Colonic mucosa (tissue), 4 donors: ENCODE measurements around the gene ARHGAP22. TPM values are rescaled to one million over a fixed set of nuclear protein-coding genes. Genes with fewer than 3 reads are reported as not detected.

ENCODE experiments used
- DNase-seq: peaks from one replicate; pipeline ENCODE4 v3.0.0-alpha.2; 2020
- H3K27ac ChIP-seq: fragments of 200-600 bp; one replicate; pipeline ENCODE4 v1.8.0; 2021
- H3K27me3 ChIP-seq: fragments of 200-600 bp; one replicate; pipeline ENCODE4 v1.8.0; 2021
- H3K36me3 ChIP-seq: fragments of 200-600 bp; one replicate; pipeline ENCODE4 v1.8.0; 2021
- H3K4me1 ChIP-seq: fragments of 200-600 bp; one replicate; pipeline ENCODE4 v1.8.0; 2021; ENCODE audit warnings: mild to moderate bottlenecking
- H3K4me3 ChIP-seq: fragments of 200-600 bp; one replicate; pipeline ENCODE4 v1.8.0; 2021
- H3K9ac ChIP-seq, 2 donors: one replicate each; pipeline ENCODE4 v1.7.0; 2013; ENCODE audit warnings: control low read depth in 2 of 2, low read depth in 2 of 2, low read length in 2 of 2
- H3K9me3 ChIP-seq: fragments of 200-600 bp; one replicate; pipeline ENCODE4 v1.8.0; 2021
- intact Hi-C: fragments of 100-400 bp; cut with DNase I; formaldehyde crosslinking; loops from one replicate; pipeline ENCODE4 v1.14.1; 2022
- total RNA-seq, 2 donors: library from RNA; stranded (reverse); fragmentation: NEBNext Ultra II Directional in 1 of 2; extraction: Animal tissue kit (Norgen Biotek cat#: 25700) in 1 of 2; gene quantifications; one replicate each; pipeline ENCODE4 v1.2.1, GENCODE V29; 2021
- TF ChIP-seq, protein P1 (sequence below): fragments of 200-600 bp; IDR thresholded peaks from one replicate; pipeline ENCODE4 v1.8.0; 2022; ENCODE audit warnings: antibody characterized with exemption, mild to moderate bottlenecking
- donor health status: healthy.
- donor health status: DM: no; HTN: no; CAD: no.
- donor health status: DM: no; HTN: no; CAD: no.

ARHGAP22 gene
- total RNA-seq, 2 donors from 2014 or later = 0.86 to 1.6 TPM

DNA sequence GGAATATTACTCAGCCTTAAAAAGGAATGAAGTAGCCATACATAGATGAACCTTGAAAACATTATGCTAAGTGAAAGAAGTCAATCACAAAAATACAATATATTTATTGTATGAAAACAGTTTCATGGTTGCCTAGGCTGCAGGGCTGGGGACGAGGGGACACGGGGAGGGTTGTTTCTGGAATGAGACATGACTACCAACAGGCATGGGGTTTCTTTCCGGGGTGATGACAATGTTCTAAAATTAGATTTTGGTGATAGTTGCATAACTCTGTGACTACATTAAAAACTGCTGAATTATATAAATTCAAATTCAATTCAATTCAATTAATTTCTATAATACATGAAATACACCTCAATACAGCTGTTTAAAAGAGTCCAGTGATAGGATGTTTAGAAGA is 88.0 kb downstream of the ARHGAP22 start:
- H3K27ac ChIP-seq = no peak overlapping the region
- TF ChIP-seq, protein P1, sequence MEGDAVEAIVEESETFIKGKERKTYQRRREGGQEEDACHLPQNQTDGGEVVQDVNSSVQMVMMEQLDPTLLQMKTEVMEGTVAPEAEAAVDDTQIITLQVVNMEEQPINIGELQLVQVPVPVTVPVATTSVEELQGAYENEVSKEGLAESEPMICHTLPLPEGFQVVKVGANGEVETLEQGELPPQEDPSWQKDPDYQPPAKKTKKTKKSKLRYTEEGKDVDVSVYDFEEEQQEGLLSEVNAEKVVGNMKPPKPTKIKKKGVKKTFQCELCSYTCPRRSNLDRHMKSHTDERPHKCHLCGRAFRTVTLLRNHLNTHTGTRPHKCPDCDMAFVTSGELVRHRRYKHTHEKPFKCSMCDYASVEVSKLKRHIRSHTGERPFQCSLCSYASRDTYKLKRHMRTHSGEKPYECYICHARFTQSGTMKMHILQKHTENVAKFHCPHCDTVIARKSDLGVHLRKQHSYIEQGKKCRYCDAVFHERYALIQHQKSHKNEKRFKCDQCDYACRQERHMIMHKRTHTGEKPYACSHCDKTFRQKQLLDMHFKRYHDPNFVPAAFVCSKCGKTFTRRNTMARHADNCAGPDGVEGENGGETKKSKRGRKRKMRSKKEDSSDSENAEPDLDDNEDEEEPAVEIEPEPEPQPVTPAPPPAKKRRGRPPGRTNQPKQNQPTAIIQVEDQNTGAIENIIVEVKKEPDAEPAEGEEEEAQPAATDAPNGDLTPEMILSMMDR = no peak
- DNase-seq = no peak

DNA sequence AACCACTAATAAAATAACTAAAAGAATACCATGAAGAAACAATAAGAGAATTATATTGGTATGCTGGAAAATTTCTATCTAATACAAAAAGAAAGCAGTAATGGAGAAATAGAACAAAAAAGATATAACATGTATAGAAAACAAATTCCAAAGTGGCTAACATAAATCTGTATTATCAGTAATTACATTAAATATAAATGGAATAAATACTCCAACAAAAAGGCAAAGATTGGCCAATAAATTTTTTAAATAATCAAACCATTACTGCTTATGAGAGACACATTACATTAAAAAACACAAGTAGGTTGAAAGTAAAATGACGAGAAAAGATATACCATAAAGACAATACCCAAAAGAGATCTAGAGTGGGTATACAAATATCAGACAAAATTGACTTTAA is 90.0 kb downstream of the ARHGAP22 start:
- intact Hi-C loops = no loop called here
- Histone ChIP-seq H3K9me3 (no peaks in the 10 kb centered on the region), H3K4me1 (no peaks in the 10 kb centered on the region), H3K27ac (no peak overlapping the region), H3K36me3 (no peaks in the 10 kb centered on the region), H3K9ac (no peak overlapping the region), H3K4me3 (no peak overlapping the region), H3K27me3 (no peaks in the 10 kb centered on the region)
- TF ChIP-seq, protein P1 = no peak
- no peak for DNase-seq

More for the DNA sequence above, 88.0 kb downstream of the ARHGAP22 start:
- H3K27me3 ChIP-seq = no peaks in the 10 kb centered on the region
- H3K9me3 ChIP-seq = no peaks in the 10 kb centered on the region
- H3K4me1 ChIP-seq = no peaks in the 10 kb centered on the region
- H3K9ac ChIP-seq = no peak overlapping the region
- no peaks in the 10 kb centered on the region for H3K36me3 ChIP-seq
- intact Hi-C loops = no loop called here
- no peak overlapping the region for H3K4me3 ChIP-seq

DNA sequence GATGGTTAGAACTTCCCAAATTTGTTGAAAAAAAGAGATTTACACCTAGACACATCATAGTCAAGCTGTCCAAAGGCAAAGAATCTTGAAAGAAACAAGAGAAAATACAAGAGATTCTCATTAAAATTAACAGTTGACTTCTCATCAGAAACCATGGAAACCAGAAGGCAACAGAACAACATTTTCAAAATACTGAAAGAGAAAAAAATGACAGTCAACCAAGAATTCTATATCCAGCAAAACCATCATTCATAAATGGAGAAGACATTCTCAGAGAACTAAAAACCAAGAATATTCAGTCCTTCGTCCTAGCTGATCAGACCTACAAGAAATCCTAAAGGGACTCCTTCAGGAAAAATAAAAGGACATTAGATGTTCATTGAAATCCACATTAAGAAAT is 90.6 kb downstream of the ARHGAP22 start:
- Histone ChIP-seq H3K4me1 (no peaks in the 10 kb centered on the region), H3K9ac (no peak overlapping the region), H3K4me3 (no peak overlapping the region), H3K9me3 (no peaks in the 10 kb centered on the region), H3K27ac (no peak overlapping the region), H3K36me3 (no peaks in the 10 kb centered on the region), H3K27me3 (no peaks in the 10 kb centered on the region)
- TF ChIP-seq, protein P1 = no peak
- intact Hi-C loops = no loop called here
- no peak for DNase-seq

DNA sequence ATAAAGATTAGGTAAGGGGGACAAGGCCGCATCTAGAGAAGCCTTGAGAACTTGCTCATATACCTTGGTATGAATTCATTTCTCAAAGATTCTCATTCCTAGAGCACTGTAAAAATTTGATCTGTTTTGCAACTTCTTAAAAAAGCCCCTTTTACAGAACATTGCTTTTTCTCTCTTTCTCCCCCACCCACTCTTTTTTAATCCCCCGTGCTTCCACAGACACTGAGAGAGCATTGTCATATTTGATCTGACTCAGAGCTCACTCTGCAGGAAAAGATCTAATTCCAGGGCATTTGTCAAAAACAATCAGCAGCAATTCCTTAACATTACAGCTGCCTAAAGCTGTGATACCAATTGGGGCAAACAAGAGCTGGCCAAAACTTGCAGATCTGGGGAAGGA is 92.0 kb downstream of the ARHGAP22 start:
- TF ChIP-seq, protein P1 = no peak
- intact Hi-C loops = no loop called here
- Histone ChIP-seq H3K9ac (no peak overlapping the region), H3K27me3 (no peaks in the 10 kb centered on the region), H3K4me1 (no peaks in the 10 kb centered on the region), H3K9me3 (no peaks in the 10 kb centered on the region), H3K4me3 (no peak overlapping the region), H3K36me3 (no peaks in the 10 kb centered on the region), H3K27ac (no peak overlapping the region)
- no peak for DNase-seq

DNA sequence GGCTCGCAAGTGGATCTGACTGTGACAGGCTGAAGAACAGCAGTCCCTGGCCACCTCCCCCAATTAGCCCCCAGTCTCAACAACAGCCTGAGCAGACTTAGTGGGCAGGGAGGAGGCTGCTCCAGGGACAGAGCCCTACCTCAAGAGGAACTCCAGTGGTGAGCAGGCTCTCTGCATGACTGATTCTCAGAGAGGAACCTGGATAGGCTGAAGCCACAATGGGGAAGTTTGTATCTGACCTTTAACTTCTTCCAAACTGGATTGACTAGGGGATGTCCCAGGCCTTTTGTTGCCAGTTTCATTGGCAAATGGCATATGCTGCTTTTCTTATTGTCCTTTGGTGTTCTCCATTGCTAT is 93.0 kb downstream of the ARHGAP22 start:
- no peak overlapping the region for H3K4me3 ChIP-seq
- H3K36me3 ChIP-seq = no peaks in the 10 kb centered on the region
- no peaks in the 10 kb centered on the region for H3K27me3 ChIP-seq
- no peaks in the 10 kb centered on the region for H3K9me3 ChIP-seq
- no peak for DNase-seq
- intact Hi-C loops = no loop called here
- no peak overlapping the region for H3K9ac ChIP-seq
- TF ChIP-seq, protein P1 = no peak
- no peak overlapping the region for H3K27ac ChIP-seq
- H3K4me1 ChIP-seq = no peaks in the 10 kb centered on the region
